HEK293T (cell line): ENCODE results near the gene USP32.

Source experiments
- CTCF ChIA-PET: fragments of 350-600 bp; formaldehyde crosslinking; extraction: SDS; loops from one replicate; lab custom pipeline; 2021; ENCODE audit warnings: antibody characterized with exemption, inconsistent platforms; lab: Yijun Ruan, JAX
- POLR2A ChIA-PET: fragments of 350-600 bp; formaldehyde crosslinking; extraction: SDS; loops from one replicate; lab custom pipeline; 2020; ENCODE audit warnings: antibody characterized with exemption, inconsistent platforms; lab: Yijun Ruan, JAX
- DNase-seq: peaks from one replicate; pipeline ENCODE4 v3.0.0; 2012; ENCODE audit warnings: mixed read lengths; ENCODE audit errors: extremely low spot score
- ARNT ChIP-seq: fragments of 450-650 bp; IDR thresholded peaks from 2 replicates; pipeline ENCODE4 v1.6.1; 2017; ENCODE audit warnings: mild to moderate bottlenecking
- BHLHE40 ChIP-seq: fragments of 450-650 bp; IDR thresholded peaks from 2 replicates; pipeline ENCODE4 v1.6.1; 2016; ENCODE audit warnings: mild to moderate bottlenecking, moderate library complexity, borderline replicate concordance
- CTBP1 ChIP-seq: fragments of 450-650 bp; IDR thresholded peaks from 2 replicates; pipeline ENCODE4 v1.6.1; 2016; ENCODE audit warnings: borderline replicate concordance
- ELF4 ChIP-seq: fragments of 450-650 bp; IDR thresholded peaks from 2 replicates; pipeline ENCODE4 v1.6.1; 2017; ENCODE audit warnings: antibody characterized with exemption
- FOXA1 ChIP-seq: fragments of 450-650 bp; IDR thresholded peaks from 2 replicates; pipeline ENCODE4 v1.6.1; 2016; ENCODE audit warnings: mild to moderate bottlenecking
- FOXK2 ChIP-seq: fragments of 450-650 bp; IDR thresholded peaks from 2 replicates; pipeline ENCODE4 v1.6.1; 2016; ENCODE audit warnings: mild to moderate bottlenecking
- FOXM1 ChIP-seq: fragments of 450-650 bp; IDR thresholded peaks from 2 replicates; pipeline ENCODE4 v1.6.1; 2017; ENCODE audit warnings: mild to moderate bottlenecking, borderline replicate concordance
- HDGF ChIP-seq: fragments of 450-650 bp; IDR thresholded peaks from 2 replicates; pipeline ENCODE4 v1.6.1; 2017; ENCODE audit warnings: antibody characterized with exemption, borderline replicate concordance
- L3MBTL2 ChIP-seq: fragments of 450-650 bp; conservative IDR thresholded peaks from 2 replicates; pipeline ENCODE4 v1.6.1; 2016; ENCODE audit warnings: mild to moderate bottlenecking
- LEF1 ChIP-seq: fragments of 450-650 bp; IDR thresholded peaks from 2 replicates; pipeline ENCODE4 v1.6.1; 2017; ENCODE audit warnings: mild to moderate bottlenecking, borderline replicate concordance
- NFRKB ChIP-seq: fragments of 450-650 bp; IDR thresholded peaks from 2 replicates; pipeline ENCODE4 v1.6.1; 2016; ENCODE audit warnings: mild to moderate bottlenecking, moderate library complexity
- SP1 ChIP-seq: fragments of 450-650 bp; IDR thresholded peaks from 2 replicates; pipeline ENCODE4 v1.6.1; 2017
- SUZ12 ChIP-seq: fragments of 450-650 bp; IDR thresholded peaks from 2 replicates; pipeline ENCODE4 v1.6.1; 2016; ENCODE audit warnings: mild to moderate bottlenecking
- TARDBP ChIP-seq: fragments of 450-650 bp; IDR thresholded peaks from 2 replicates; pipeline ENCODE4 v1.6.1; 2016
- ZNF384 ChIP-seq: fragments of 450-650 bp; IDR thresholded peaks from 2 replicates; pipeline ENCODE4 v1.6.1; 2016
- TF ChIP-seq, protein P1 (sequence below): fragments of 450-650 bp; IDR thresholded peaks from 2 replicates; pipeline ENCODE4 v1.6.1; 2016

Gene USP32

DNA sequence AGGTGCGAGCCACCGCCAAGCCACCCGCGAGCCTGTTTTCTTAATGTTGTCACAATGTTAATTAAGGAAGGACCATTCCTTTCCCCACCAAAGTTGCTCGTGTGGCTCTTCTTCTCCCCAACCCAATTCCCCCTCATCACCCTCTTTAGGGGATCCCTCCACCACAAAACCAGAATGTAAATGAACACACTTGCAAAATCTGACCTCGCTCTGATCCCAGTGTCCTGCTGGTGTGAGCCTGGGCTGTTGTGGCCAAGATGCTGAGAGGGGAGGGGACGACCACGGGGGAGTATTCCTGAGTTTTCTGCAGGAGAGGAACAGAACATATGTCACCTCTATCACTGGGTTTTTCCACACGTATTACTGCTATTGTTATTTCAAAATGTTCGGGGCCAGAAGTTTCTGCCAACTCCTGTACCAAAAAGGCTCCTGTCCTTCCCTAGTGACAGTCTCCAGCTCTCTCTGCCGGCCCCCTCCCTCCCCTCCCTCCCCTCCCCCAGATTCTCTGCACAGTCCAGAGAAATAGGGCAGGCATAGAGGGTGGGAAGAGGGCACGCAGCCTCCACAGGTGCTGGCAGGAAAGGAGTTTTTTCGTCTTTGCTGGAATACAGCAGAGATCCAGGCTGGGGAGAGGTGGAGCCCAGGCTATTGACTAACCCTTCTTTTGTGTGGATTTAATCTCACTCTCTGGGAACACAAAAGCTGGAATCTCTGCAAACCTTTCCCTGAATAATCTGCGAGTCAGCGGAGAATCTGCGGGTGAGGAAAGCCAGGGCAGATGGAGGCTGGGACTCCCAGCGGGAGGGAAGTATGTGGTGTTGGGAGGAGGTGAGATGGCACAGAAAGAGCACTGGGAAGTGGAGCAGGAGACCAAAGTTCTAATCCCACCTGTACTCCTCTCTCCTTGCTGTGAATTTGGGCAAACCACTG lies 246.7 kb downstream of the USP32 start:
- ChIA-PET POLR2A (no interaction called here), CTCF (interaction anchor here (0.6 kb wide), 1 partner anchor 93 kb away, joined by 3 read pairs; no protein-coding TSS in a partner anchor)
- no peak for DNase-seq
- TF ChIP-seq TARDBP (no peak), BHLHE40 (no peak), ELF4 (no peak), SP1 (no peak), SUZ12 (no peak), NFRKB (no peak), CTBP1 (no peak), FOXK2 (no peak), FOXA1 (no peak), L3MBTL2 (no peak), HDGF (no peak), LEF1 (no peak), ARNT (no peak), FOXM1 (no peak), ZNF384 (no peak)
- TF ChIP-seq, protein P1, sequence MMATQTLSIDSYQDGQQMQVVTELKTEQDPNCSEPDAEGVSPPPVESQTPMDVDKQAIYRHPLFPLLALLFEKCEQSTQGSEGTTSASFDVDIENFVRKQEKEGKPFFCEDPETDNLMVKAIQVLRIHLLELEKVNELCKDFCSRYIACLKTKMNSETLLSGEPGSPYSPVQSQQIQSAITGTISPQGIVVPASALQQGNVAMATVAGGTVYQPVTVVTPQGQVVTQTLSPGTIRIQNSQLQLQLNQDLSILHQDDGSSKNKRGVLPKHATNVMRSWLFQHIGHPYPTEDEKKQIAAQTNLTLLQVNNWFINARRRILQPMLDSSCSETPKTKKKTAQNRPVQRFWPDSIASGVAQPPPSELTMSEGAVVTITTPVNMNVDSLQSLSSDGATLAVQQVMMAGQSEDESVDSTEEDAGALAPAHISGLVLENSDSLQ, result no peak

DNA sequence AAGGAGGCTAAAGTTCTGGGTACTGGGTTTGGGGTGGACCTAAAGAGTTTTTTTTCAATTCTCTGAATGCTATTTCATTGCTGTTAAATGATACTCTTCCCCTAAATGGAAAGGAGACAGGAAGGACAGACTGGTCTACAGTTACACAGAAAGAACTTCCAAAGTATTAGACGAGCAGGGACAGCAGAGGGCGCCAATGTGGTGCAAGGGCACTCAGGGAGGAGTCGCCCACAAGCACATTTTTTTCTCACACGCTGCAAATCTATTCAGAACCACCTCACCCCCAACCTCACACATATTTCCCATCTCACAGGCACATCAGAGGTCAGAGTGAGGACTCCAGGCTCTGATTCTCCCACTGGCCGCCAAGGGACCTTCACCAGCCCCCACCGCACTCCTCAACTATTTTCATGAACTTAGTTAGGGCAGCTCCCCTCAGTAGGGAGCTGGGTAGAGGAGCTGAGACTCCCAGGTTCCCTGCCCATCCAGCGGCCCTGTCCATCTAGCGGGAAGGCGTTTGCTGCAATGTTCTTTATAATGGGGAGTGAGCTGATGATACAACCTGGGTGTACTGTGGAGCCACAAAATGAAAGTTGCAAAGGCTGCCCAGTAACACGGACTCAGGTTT lies 248.9 kb downstream of the USP32 start:
- peak; percentile 77 for DNase-seq
- TF ChIP-seq FOXA1, result no peak
- TF ChIP-seq ARNT, result no peak
- no peak for TF ChIP-seq NFRKB
- TF ChIP-seq ZNF384, result peak; percentile 94
- ChIA-PET CTCF (interaction anchor here (0.6 to 2.0 kb wide), 10 partner anchors 8 to 473 kb away, joined by 3 to 9 read pairs (median 4); no protein-coding TSS in a partner anchor), POLR2A (no interaction called here)

DNA sequence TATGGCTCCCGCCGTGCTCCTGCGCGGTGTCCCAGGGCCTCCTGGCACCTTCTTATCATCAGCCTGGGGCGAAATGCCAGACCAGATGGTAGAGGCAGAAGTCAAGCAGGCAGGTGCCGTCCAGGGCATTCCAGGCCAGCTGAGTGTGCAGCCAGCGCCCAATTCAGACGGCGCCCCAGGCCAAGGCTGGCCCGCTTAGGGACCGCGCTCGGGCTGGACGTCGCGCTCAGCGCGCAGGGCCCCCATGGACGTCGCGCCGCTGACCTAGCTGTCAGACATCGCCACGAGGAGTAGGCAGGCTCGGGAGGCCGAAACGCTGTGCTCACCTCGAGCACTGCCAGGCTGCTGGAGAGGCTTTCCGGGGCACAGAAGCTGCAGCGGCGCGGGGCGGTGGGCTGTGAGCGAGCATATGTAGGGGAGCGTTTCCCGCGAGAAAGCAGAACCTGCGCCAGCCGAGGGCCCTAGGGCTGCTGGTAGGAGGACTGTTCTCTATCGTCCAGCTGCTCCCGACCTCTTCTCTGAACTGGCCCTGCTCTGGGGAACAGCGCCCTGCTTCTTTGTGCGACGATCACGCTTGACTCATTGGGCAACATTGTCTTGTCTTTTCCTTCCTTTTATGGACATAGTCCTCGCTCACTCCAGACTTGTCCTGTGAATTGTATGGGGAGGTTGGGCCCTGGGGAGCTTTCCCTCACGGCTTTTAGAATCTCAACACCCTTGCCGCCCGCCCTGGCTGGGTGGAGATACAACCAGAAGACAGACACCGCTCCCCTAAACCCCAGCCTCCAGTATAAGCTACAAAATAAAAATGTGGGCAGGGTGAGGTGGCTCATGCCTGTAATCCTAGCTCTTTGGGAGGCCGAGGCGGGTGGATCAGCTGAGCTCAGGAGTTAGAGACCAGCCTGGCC lies 250.6 kb downstream of the USP32 start:
- ChIA-PET CTCF (interaction anchor here (0.7 to 2.0 kb wide), 8 partner anchors 9 to 606 kb away, joined by 3 to 6 read pairs (median 4); no protein-coding TSS in a partner anchor), POLR2A (interaction anchor here (1.1 to 1.4 kb wide), 2 partner anchors 14 to 459 kb away, joined by 3 to 5 read pairs; partner anchors contain the start of gene PPM1D)
- DNase-seq, result no peak
- TF ChIP-seq FOXM1 (no peak), HDGF (no peak), BHLHE40 (no peak), SUZ12 (no peak), TARDBP (no peak), ZNF384 (no peak), FOXA1 (no peak), NFRKB (no peak), FOXK2 (no peak)

DNA sequence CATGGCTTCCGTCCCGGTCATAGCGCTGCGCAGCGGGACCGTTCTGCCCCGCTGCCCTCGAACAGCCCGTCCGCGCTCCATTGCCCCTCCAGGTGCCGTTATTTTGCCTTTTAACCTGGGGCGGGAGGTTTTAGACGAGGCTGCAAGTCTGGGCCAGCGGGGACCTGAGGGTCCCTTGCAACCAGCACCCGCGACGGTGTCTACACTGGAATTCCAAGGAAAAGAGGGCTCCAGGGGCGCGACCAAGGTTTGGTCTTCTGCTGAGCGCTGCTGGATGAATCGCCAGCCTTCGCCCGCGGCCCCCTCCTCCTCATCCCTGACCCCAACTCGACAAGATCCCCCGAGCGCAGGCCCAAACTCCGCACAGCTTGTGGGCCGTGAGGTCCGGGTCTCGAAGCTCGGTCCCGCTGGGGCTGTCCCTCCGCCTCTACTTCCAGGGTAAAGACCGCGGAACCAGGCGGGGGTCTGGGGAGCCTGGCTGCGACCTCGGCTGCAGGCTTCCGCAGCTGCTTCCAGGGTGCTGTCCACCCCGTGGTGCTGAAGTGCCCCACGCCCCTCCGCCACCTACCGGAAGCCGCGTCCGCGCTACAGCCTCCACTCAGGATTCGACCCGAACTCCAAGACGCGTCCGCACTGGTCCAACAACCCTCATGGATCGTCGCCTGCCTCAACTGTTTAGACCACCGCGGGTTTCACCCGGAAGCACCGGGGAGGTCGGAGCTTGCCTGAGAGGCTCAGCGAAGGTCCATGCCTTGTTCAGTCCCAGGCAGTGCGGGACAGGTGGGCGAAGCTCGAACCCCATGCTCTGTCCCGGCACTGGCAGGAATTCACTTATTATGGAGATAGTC lies 252.3 kb downstream of the USP32 start:
- DNase-seq, result no peak
- POLR2A ChIA-PET, result no interaction called here
- TF ChIP-seq TARDBP, result no peak
- no peak for TF ChIP-seq SP1
- TF ChIP-seq ZNF384, result no peak
- TF ChIP-seq SUZ12, result no peak
- no peak for TF ChIP-seq L3MBTL2
- TF ChIP-seq FOXA1, result no peak
- TF ChIP-seq CTBP1, result no peak
- TF ChIP-seq ELF4, result no peak
- no peak for TF ChIP-seq LEF1
- CTCF ChIA-PET, result interaction anchor here (0.6 kb wide), 1 partner anchor 451 kb away, joined by 6 read pairs; no protein-coding TSS in a partner anchor

DNA sequence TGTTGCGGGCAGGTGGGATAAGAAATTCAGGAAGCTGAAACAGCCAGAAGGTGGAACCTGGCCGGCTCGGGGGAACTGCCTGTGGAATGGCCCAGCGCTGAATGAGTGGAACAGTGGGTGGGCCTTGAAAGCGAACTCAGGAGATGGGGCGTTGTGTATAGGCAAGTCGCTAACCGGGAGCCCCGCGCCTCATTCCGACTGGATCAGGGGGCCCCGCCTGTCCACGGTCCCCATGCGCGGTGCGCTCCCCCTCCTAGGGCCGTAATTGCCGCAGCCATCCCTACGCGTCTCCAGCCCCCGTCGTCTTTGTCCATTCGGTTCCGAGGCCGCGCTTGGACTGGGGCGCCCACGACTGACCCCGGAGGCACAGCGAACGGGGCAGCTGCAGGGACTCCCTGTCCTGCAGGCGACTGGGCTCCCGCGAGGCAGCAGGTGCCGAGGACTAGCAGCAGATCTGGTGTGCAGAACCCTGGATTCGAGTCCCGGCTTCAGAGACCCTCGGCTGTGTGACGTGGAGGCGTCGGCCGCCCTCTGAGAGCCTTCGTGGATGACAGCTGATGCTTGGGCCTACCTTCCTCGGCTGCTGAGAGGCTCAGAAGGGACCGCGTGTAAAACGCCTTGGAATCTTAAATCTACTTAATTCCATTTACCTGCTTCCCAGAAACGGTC lies 253.0 kb downstream of the USP32 start:
- no peak for TF ChIP-seq BHLHE40
- no peak for TF ChIP-seq L3MBTL2
- TF ChIP-seq, protein P1, result no peak
- no peak for TF ChIP-seq FOXM1
- TF ChIP-seq NFRKB, result no peak
- no peak for TF ChIP-seq SP1
- no peak for TF ChIP-seq TARDBP
- TF ChIP-seq ZNF384, result no peak
- no peak for TF ChIP-seq ARNT
- no peak for TF ChIP-seq SUZ12
- TF ChIP-seq FOXA1, result no peak
- no peak for TF ChIP-seq CTBP1
- no peak for TF ChIP-seq ELF4
- no peak for TF ChIP-seq LEF1
- TF ChIP-seq HDGF, result no peak
- TF ChIP-seq FOXK2, result no peak
- CTCF ChIA-PET, result interaction anchor here (0.5 kb wide), 1 partner anchor 819 kb away, joined by 5 read pairs; no protein-coding TSS in a partner anchor
- POLR2A ChIA-PET, result no interaction called here
- no peak for DNase-seq
